Fibroblast of peridontal ligament (primary cell): Measurements from ENCODE around the gene PPP1R14D.

ENCODE experiments used
- DNase-seq: peaks from one replicate; pipeline ENCODE4 v3.0.0-alpha.2; 2010; ENCODE audit errors: extremely low read depth

PPP1R14D gene

GRCh38 chr15:40782609-40783227 lies 45.8 kb downstream of the PPP1R14D start:
- DNase-seq, result no peak

GRCh38 chr15:40776537-40777141 lies 51.9 kb downstream of the PPP1R14D start:
- peak; percentile 74 for DNase-seq

- DNase-seq, result no peak
Observed at GRCh38 chr15:40775740-40776536, 52.6 kb downstream of the PPP1R14D start.

GRCh38 chr15:40775007-40775406 lies 53.5 kb downstream of the PPP1R14D start:
- no peak for DNase-seq

GRCh38 chr15:40773902-40774301 lies 54.6 kb downstream of the PPP1R14D start:
- DNase-seq, result no peak

GRCh38 chr15:40773496-40773895 lies 55.0 kb downstream of the PPP1R14D start:
- no peak for DNase-seq

- no peak for DNase-seq
Observed at GRCh38 chr15:40772014-40772413, 56.5 kb downstream of the PPP1R14D start.

GRCh38 chr15:40771242-40771641 lies 57.3 kb downstream of the PPP1R14D start:
- DNase-seq, result no peak

- DNase-seq, result no peak
Observed at GRCh38 chr15:40770147-40770721, 58.3 kb downstream of the PPP1R14D start.

- DNase-seq, result no peak
Observed at GRCh38 chr15:40769274-40770146, 59.0 kb downstream of the PPP1R14D start, which contains the start of gene C15orf62. Gene C15orf62 (plus strand): TSS chr15:40769980. CDS start chr15:40770496, 516 bp downstream.

- DNase-seq, result no peak
Observed at GRCh38 chr15:40768521-40769273, 59.8 kb downstream of the PPP1R14D start.

- no peak for DNase-seq
Observed at GRCh38 chr15:40767838-40768500, 60.5 kb downstream of the PPP1R14D start.

- no peak for DNase-seq
Observed at GRCh38 chr15:40766906-40767837, 61.3 kb downstream of the PPP1R14D start.

GRCh38 chr15:40766194-40766815 lies 62.2 kb downstream of the PPP1R14D start:
- no peak for DNase-seq
